ENCODE results near the gene YBX2.

- TF ChIP-seq POLR2AphosphoS5 (IDR thresholded peaks at IDR 0.05): peak in 3 of 4 donors; percentile 1 to 27 (median 12)
- TF ChIP-seq POLR2A (IDR thresholded peaks at IDR 0.05): no peak
These were observed 2.2 kb downstream of the YBX2 start for GRCh38 chr17:7292194-7292593.
